GM20000 (cell line): Measurements from ENCODE around the gene AVP.

Experiments used
- DNase-seq: peaks from one replicate; pipeline ENCODE4 v3.0.0; 2012; ENCODE audit warnings: low spot score
- TF ChIP-seq, protein P1 (sequence below): IDR thresholded peaks from 2 replicates; pipeline ENCODE4 v1.5.1; 2012; ENCODE audit warnings: mild to moderate bottlenecking, control low read depth; ENCODE audit errors: extremely low read depth, missing control alignments

The AVP gene

DNA sequence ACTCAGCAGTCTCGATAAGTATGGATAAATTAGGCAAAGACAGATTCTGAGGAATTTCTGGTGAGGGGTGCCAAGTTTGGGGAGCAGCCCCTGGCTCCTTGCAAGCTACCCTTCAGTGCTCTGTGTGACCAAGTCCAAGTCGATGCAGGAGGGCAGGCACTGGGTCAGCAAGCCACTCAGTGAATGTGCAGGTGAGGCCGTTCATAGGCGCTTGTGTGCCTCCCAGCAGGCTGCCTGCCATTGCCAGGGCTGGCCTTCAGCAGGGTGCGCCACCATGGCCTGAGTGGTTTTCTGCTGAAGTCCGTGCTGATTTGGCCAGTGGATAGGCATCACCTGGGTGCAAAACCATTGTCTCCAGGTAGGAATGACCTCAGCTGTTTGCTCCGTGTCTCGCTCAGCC lies 44.4 kb downstream of the AVP start:
- DNase-seq, result no peak
- TF ChIP-seq, protein P1, sequence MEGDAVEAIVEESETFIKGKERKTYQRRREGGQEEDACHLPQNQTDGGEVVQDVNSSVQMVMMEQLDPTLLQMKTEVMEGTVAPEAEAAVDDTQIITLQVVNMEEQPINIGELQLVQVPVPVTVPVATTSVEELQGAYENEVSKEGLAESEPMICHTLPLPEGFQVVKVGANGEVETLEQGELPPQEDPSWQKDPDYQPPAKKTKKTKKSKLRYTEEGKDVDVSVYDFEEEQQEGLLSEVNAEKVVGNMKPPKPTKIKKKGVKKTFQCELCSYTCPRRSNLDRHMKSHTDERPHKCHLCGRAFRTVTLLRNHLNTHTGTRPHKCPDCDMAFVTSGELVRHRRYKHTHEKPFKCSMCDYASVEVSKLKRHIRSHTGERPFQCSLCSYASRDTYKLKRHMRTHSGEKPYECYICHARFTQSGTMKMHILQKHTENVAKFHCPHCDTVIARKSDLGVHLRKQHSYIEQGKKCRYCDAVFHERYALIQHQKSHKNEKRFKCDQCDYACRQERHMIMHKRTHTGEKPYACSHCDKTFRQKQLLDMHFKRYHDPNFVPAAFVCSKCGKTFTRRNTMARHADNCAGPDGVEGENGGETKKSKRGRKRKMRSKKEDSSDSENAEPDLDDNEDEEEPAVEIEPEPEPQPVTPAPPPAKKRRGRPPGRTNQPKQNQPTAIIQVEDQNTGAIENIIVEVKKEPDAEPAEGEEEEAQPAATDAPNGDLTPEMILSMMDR, result no peak

DNA sequence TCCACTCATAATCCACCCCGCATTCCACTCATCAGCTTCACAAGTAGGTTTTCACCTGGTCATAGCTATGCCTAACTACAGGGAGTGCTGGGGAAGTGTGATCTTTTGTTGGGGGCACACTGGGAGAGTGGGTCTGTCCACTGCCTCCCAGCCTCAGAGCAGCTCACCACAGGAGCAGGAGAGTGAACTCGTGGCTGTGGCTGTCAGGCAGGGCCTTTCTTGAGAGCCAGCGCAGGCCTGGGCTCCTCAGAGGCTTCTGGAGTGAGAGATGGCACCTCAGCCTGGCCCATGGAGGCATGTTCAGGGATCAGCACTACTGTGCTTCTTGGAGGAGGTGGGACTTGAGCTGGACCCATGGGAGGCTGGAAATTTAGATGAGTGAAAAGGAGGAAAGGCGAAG lies 45.1 kb downstream of the AVP start:
- no peak for DNase-seq
- TF ChIP-seq, protein P1, result no peak

DNA sequence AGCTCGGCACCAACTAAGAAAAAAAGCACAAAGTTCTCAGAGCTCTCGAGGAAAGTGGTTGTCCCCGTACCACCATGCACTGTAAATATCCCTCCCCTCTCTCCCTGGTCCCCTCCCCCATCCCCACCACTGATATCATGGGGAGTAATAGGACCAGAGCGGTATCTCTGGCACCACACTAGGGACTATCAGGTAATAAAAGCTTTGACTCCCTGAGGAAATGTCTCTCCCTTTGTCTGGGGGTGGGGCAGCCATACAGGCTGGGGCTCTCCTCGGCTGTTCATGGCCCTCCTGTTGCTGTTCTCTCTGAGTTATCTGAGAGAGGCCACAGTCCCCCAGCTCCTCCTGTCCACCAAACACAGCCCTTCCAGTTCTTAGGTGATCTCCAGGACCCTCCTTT lies 46.1 kb downstream of the AVP start:
- no peak for DNase-seq
- TF ChIP-seq, protein P1, result no peak

DNA sequence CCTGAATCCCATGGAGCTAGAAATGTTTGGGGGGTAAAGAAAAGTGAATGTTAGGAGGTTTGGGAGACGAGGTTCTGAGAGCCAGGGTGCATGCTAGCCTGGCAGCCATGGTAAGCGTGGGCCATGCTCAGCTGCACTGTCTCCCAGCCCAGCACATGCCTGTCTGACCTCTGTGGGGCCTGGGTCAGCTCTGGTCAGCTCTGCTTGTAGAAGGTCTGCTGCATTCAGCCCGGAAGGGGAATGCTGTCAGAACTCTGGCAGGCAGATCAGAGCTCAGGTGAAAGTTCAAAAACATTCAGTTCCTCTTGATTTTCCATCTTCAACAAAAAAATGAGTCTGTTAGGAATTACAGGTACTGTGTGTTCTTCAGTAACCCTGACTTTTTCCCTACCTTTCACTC lies 46.9 kb downstream of the AVP start:
- no peak for DNase-seq
- TF ChIP-seq, protein P1, result no peak

DNA sequence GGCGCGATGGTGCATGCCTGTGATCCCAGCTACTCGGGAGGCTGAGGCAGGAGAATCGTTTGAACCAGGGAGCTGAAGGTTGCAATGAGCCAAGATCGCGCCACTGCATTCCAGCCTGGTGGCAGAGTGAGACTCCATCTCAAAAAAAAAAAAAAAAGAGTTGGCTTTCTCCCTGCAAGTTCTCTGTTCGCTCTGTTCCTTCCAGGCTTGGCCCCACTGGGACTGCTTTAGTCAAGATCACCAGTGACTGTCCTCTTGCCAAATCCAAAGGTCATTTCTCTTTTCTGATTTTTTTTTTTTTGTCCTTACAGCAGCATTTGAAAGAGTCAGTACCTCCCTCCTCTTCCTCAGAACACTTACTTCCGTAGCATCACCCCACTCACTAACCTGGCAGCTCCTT lies 51.9 kb downstream of the AVP start:
- TF ChIP-seq, protein P1, result no peak
- DNase-seq, result no peak
